ENCODE measurements around the gene DNMT3B. TPM values are rescaled to one million over a fixed set of nuclear protein-coding genes. Genes with fewer than 3 reads are reported as not detected.
A peak's percentile ranks its signal among the peaks of the same experiment; 100 is the strongest.
"Not testable (repeated sequence)": the region's sequence is repeated elsewhere in the genome, so short reads cannot be mapped to it uniquely, and the experiment has no call there.

Gene DNMT3B
- total RNA-seq, 4 donors from 2014 or later = 0.20 to 0.39 (median 0.30) TPM

GRCh38 chr20:32796383-32796948 is 34.3 kb downstream of the DNMT3B start:
- in situ Hi-C loops (cut with MboI; ENCODE audit: low sequenced_read_pairs in 4 of 4) (loop anchor here in 1 of 4 donors (25.0 kb wide), 1 partner anchor 491 kb away; the partner anchor contains the start of gene BPIFB1), intact Hi-C loops (cut with DNase I; ENCODE audit: low total_unique reads) (no loop called here)

DNA sequence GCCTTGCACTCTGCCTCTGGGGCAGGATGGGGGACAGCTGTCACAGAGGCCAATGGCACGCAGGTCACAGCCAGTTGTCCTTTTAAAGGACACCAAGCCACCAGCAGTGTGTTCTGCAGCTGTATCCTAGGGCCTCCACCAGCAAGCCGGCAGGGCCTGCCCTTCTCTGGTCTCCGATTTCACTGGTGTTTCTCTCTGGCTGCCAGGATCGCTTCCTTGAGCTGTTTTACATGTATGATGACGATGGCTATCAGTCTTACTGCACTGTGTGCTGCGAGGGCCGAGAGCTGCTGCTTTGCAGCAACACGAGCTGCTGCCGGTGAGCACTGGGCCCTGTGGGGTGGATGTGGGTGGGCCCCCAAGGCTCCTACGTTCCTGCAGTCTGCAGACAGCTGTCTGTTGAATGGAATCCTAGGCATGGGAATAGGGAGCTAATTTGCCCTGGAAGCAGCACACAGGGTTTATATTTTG is 34.8 kb downstream of the DNMT3B start:
- in situ Hi-C loops (cut with MboI; ENCODE audit: low sequenced_read_pairs in 4 of 4) (loop anchor here in 1 of 4 donors (25.0 kb wide), 1 partner anchor 490 kb away; the partner anchor contains the start of gene BPIFB1), intact Hi-C loops (cut with DNase I; ENCODE audit: low total_unique reads) (no loop called here)
- ATAC-seq (peak in 1 of 2 donors; percentile 27), DNase-seq (no peak)
- no peaks in the 10 kb centered on the region for H3K4me1 ChIP-seq
- H3K27me3 ChIP-seq = no peaks in the 10 kb centered on the region
- no peak overlapping the region for H3K4me3 ChIP-seq
- TF ChIP-seq POLR2A (IDR thresholded peaks at IDR 0.05) = no peak
- TF ChIP-seq, protein P1, sequence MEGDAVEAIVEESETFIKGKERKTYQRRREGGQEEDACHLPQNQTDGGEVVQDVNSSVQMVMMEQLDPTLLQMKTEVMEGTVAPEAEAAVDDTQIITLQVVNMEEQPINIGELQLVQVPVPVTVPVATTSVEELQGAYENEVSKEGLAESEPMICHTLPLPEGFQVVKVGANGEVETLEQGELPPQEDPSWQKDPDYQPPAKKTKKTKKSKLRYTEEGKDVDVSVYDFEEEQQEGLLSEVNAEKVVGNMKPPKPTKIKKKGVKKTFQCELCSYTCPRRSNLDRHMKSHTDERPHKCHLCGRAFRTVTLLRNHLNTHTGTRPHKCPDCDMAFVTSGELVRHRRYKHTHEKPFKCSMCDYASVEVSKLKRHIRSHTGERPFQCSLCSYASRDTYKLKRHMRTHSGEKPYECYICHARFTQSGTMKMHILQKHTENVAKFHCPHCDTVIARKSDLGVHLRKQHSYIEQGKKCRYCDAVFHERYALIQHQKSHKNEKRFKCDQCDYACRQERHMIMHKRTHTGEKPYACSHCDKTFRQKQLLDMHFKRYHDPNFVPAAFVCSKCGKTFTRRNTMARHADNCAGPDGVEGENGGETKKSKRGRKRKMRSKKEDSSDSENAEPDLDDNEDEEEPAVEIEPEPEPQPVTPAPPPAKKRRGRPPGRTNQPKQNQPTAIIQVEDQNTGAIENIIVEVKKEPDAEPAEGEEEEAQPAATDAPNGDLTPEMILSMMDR (IDR thresholded peaks at IDR 0.05 in 4 of 5, conservative IDR thresholded peaks at IDR 0.05 in 1 of 5) = no peak
- H3K36me3 ChIP-seq = no peaks in the 10 kb centered on the region
- H3K27ac ChIP-seq = no peak overlapping the region
- no peaks in the 10 kb centered on the region for H3K9me3 ChIP-seq

More at GRCh38 chr20:32796383-32796948, 34.3 kb downstream of the DNMT3B start:
- no peaks in the 10 kb centered on the region for H3K36me3 ChIP-seq
- ATAC-seq (no peak), DNase-seq (no peak)
- no peak overlapping the region for H3K27ac ChIP-seq
- no peaks in the 10 kb centered on the region for H3K9me3 ChIP-seq
- no peak overlapping the region for H3K4me3 ChIP-seq
- no peak for TF ChIP-seq POLR2A (IDR thresholded peaks at IDR 0.05)
- TF ChIP-seq, protein P1 (IDR thresholded peaks at IDR 0.05 in 4 of 5, conservative IDR thresholded peaks at IDR 0.05 in 1 of 5) = no peak
- H3K4me1 ChIP-seq = no peaks in the 10 kb centered on the region
- H3K27me3 ChIP-seq = no peaks in the 10 kb centered on the region

DNA sequence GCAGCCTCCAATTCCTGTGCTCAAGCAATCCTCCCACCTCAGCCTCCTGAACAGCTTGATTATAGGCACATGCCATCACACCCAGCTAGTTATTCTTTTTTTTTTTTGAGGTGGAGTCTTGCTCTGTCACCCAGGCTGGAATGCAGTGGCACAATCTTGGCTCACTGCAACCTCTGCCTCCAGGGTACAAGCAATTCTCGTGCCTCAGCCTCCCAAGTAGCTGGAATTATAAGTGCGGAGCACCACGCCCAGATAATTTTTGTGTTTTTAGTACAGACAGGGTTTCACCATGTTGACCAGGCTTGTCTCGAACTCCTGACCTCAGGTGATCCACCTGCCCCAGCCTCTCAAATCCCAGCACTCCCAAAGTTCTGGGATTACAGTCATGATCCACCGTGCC is 35.4 kb downstream of the DNMT3B start:
- DNase-seq; H3K9me3 ChIP-seq; ATAC-seq; H3K4me1 ChIP-seq; intact Hi-C loops (cut with DNase I; ENCODE audit: low total_unique reads); H3K36me3 ChIP-seq; H3K27ac ChIP-seq; H3K27me3 ChIP-seq; H3K4me3 ChIP-seq: not testable (repeated sequence)
- in situ Hi-C loops (cut with MboI; ENCODE audit: low sequenced_read_pairs in 4 of 4) = loop anchor here in 1 of 4 donors (25.0 kb wide), 1 partner anchor 490 kb away; the partner anchor contains the start of gene BPIFB1

GRCh38 chr20:32798046-32798981 is 36.1 kb downstream of the DNMT3B start:
- Histone ChIP-seq H3K36me3 (no peaks in the 10 kb centered on the region), H3K4me3 (no peak overlapping the region), H3K9me3 (no peaks in the 10 kb centered on the region), H3K4me1 (no peaks in the 10 kb centered on the region), H3K27me3 (no peaks in the 10 kb centered on the region), H3K27ac (no peak overlapping the region)
- DNase-seq (no peak), ATAC-seq (no peak)
- in situ Hi-C loops (cut with MboI; ENCODE audit: low sequenced_read_pairs in 4 of 4) = loop anchor here in 1 of 4 donors (25.0 kb wide), 1 partner anchor 489 kb away; the partner anchor contains the start of gene BPIFB1
- TF ChIP-seq POLR2A (IDR thresholded peaks at IDR 0.05) = no peak
- TF ChIP-seq, protein P1 (IDR thresholded peaks at IDR 0.05 in 4 of 5, conservative IDR thresholded peaks at IDR 0.05 in 1 of 5) = no peak
- intact Hi-C loops (cut with DNase I; ENCODE audit: low total_unique reads) = no loop called here

DNA sequence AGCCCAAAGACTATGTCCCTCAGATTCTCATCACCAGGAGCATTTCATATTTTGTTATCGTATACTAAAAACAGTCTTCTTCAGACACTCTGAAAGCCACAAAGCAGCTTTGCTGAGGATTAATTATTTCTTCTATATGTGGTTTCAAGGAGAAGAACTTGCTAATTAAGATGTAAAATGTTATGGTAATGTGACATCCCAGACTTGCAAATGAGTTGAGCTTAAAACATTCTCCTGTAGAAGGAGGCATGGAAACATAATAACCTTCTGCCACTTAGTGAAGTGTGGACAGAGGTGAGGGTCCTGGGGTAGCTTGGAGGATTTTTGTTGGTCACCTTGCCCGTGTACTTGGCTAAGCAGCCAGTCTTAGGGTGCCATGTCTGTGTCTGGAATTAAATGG is 40.9 kb downstream of the DNMT3B start:
- TF ChIP-seq, protein P1 (IDR thresholded peaks at IDR 0.05 in 4 of 5, conservative IDR thresholded peaks at IDR 0.05 in 1 of 5) = no peak
- TF ChIP-seq POLR2A (IDR thresholded peaks at IDR 0.05) = no peak
- Histone ChIP-seq H3K4me3 (no peak overlapping the region), H3K27me3 (no peaks in the 10 kb centered on the region), H3K27ac (no peak overlapping the region), H3K9me3 (no peaks in the 10 kb centered on the region), H3K4me1 (no peaks in the 10 kb centered on the region), H3K36me3 (no peaks in the 10 kb centered on the region)
- in situ Hi-C loops (cut with MboI; ENCODE audit: low sequenced_read_pairs in 4 of 4) (no loop called here), intact Hi-C loops (cut with DNase I; ENCODE audit: low total_unique reads) (no loop called here)
- no peak for DNase-seq
- ATAC-seq = no peak

Data from gastrocnemius medialis (tissue), 4 donors.